Measurements from ENCODE around the gene CLK2.
"Not testable (repeated sequence)": the region's sequence is repeated elsewhere in the genome, so short reads cannot be mapped to it uniquely, and the experiment has no call there.

CLK2 gene

DNA sequence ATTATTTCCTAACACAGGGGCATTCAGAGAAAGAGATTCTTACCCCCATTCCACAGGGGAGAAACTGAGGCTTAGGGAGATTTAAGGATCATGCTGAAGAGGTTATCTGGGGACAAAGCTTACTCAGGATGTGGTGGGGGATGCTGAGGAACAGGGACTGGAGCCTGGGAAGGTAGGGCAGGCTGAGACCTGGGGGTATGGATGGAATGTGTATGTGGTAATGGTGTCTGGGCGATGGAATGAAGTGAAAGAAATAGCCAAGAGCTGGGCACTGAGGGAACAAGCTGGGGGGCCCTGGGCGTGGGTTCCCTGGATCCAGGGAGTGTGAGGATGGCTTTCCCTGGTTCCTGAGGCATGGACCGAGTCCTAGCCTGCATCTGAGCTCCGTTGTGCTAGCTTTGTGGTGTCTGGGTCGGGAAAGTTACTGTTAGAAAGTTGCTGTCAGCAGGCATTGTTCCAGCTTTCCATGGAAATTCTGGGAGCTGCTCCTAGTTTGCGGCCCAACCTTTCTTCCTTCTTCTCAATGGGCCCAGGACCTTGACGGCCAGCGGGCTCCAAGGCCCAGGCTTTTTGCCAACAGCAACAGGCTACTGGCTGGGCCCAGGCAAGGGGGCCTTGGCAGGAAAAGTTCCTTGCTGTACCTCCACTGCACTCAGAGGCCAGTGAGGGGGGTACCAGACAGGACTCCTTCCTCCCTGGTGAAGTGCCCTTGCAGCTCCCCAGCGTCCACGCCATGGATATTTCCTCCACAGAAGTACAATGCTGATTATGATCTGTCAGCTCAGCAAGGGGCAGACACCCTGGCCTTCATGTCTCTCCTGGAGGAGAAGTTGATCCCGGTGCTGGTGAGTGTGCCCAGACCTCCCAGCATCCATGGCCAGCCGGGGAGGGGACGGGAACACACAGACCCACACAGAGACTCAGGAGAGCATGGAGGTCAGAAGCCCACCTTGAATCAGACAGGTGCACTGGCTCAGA lies 41.0 kb downstream of the CLK2 start:
- not testable (repeated sequence) for H3K9ac ChIP-seq (ENCODE audit: low read length); H3K4me1 ChIP-seq (ENCODE audit: control insufficient read depth, low read depth, low read length); H3K9me3 ChIP-seq (ENCODE audit: control insufficient read depth, low read depth, low read length); H3K27ac ChIP-seq (ENCODE audit: low read length); H3K27me3 ChIP-seq (ENCODE audit: control insufficient read depth, insufficient read depth, low read length); H3K36me3 ChIP-seq (ENCODE audit: control insufficient read depth, low read depth, low read length); H3K4me3 ChIP-seq (ENCODE audit: low read length)

- not testable (repeated sequence) for H3K27ac ChIP-seq (ENCODE audit: low read length)
Measured at GRCh38 chr1:155231302-155231701, 42.0 kb downstream of the CLK2 start.

DNA sequence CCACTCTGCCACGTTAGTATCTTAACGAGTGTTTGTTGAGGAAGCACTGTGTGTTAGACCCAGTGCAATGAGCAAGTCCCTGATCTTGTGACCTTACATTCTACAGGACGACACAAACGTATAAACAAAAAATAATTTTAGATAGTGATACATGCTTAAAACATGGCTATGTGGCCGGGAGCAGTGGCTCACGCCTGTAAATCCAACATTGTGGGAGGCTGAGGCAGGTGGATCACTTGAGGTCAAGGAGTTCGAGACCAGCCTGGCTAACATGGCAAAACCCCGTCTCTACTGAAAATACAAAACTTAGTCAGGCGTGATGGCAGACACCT lies 45.2 kb downstream of the CLK2 start:
- Histone ChIP-seq H3K27me3 (ENCODE audit: control insufficient read depth, insufficient read depth, low read length) (peaks cover 8% of the 10 kb centered on the region), H3K27ac (ENCODE audit: low read length) (peak overlapping the region; percentile 99), H3K9me3 (ENCODE audit: control insufficient read depth, low read depth, low read length) (no peaks in the 10 kb centered on the region), H3K4me1 (ENCODE audit: control insufficient read depth, low read depth, low read length) (peaks cover 13% of the 10 kb centered on the region), H3K9ac (ENCODE audit: low read length) (peak overlapping the region; percentile 96), H3K4me3 (ENCODE audit: low read length) (peak overlapping the region; percentile 96), H3K36me3 (ENCODE audit: control insufficient read depth, low read depth, low read length) (no peaks in the 10 kb centered on the region)

More at GRCh38 chr1:155231302-155231701, 42.0 kb downstream of the CLK2 start:
- not testable (repeated sequence) for H3K9ac ChIP-seq (ENCODE audit: low read length); H3K4me3 ChIP-seq (ENCODE audit: low read length); H3K36me3 ChIP-seq (ENCODE audit: control insufficient read depth, low read depth, low read length); H3K9me3 ChIP-seq (ENCODE audit: control insufficient read depth, low read depth, low read length); H3K4me1 ChIP-seq (ENCODE audit: control insufficient read depth, low read depth, low read length); H3K27me3 ChIP-seq (ENCODE audit: control insufficient read depth, insufficient read depth, low read length)

DNA sequence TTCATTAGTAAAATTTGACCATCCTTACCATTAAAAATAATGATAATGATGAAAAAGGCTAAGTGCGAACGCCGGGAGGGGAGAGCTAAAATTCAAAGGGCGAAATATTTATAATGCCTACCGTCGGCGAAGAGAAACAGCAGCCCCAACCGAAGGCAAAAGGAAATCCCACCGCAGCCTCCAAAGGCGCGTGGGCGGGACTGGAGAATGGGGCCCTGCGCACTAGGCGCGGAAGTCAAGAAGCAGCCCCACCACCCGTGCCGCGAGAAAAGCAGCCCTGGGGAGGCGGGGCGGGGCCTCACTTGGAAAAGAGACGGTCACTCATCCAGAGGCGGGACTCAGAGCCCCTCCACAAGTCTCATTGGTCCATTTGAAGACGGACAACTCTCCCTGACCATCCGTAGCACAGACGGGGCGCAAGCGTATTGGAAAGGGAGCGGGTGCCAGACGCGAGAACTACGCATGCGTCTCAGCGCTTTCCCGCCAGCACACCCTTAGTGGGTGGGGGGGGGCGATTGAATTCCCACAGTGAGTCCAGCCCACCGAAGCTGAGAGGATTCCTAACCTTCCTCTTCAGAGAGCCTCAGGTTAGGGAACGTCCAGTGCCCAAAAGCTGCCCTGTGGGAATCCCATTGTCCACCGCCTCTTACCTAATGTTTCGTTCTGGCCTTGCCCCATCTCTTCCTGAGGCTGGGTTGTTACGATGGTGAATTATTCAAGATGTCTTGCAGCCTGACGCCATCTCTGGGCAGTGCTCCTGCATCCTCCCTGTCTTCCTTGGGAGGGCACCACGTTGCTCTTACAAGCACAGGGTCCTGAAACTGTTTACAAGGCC lies 45.8 kb downstream of the CLK2 start:
- Histone ChIP-seq H3K36me3 (ENCODE audit: control insufficient read depth, low read depth, low read length) (no peaks in the 10 kb centered on the region), H3K9ac (ENCODE audit: low read length) (peak overlapping the region; percentile 96), H3K27me3 (ENCODE audit: control insufficient read depth, insufficient read depth, low read length) (peaks cover 8% of the 10 kb centered on the region), H3K4me3 (ENCODE audit: low read length) (peak overlapping the region; percentile 96), H3K4me1 (ENCODE audit: control insufficient read depth, low read depth, low read length) (peaks cover 13% of the 10 kb centered on the region), H3K9me3 (ENCODE audit: control insufficient read depth, low read depth, low read length) (no peaks in the 10 kb centered on the region), H3K27ac (ENCODE audit: low read length) (peak overlapping the region; percentile 99)

DNA sequence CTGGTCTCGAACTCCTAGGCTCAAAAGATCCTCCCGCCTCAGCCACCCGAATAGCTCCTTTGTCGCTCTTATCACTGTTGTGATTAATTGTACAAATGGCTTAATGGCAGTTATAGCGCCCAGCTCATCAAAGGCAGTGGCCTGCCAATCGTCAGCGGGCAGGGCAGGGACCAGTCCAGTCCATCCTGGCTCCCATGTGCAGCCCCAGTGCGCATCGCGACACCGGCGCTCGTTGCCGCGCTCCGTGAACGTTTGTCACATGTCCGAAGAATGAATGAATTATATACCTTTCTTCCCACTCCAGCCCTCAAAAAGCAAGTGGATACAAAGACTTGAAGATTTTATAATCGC lies 46.4 kb downstream of the CLK2 start:
- H3K27me3 ChIP-seq (ENCODE audit: control insufficient read depth, insufficient read depth, low read length) = peaks cover 8% of the 10 kb centered on the region
- peak overlapping the region; percentile 96 for H3K4me3 ChIP-seq (ENCODE audit: low read length)
- peak overlapping the region; percentile 96 for H3K9ac ChIP-seq (ENCODE audit: low read length)
- H3K36me3 ChIP-seq (ENCODE audit: control insufficient read depth, low read depth, low read length) = no peaks in the 10 kb centered on the region
- H3K9me3 ChIP-seq (ENCODE audit: control insufficient read depth, low read depth, low read length) = no peaks in the 10 kb centered on the region
- H3K4me1 ChIP-seq (ENCODE audit: control insufficient read depth, low read depth, low read length) = peaks cover 13% of the 10 kb centered on the region
- peak overlapping the region; percentile 82 for H3K27ac ChIP-seq (ENCODE audit: low read length)

GRCh38 chr1:155226188-155226909 lies 47.0 kb downstream of the CLK2 start:
- Histone ChIP-seq H3K27me3 (ENCODE audit: control insufficient read depth, insufficient read depth, low read length) (peaks cover 8% of the 10 kb centered on the region), H3K9me3 (ENCODE audit: control insufficient read depth, low read depth, low read length) (no peaks in the 10 kb centered on the region), H3K4me3 (ENCODE audit: low read length) (peak overlapping the region; percentile 96), H3K27ac (ENCODE audit: low read length) (peak overlapping the region; percentile 82), H3K9ac (ENCODE audit: low read length) (peak overlapping the region; percentile 96), H3K4me1 (ENCODE audit: control insufficient read depth, low read depth, low read length) (peaks cover 13% of the 10 kb centered on the region), H3K36me3 (ENCODE audit: control insufficient read depth, low read depth, low read length) (no peaks in the 10 kb centered on the region)

- peaks cover 13% of the 10 kb centered on the region for H3K4me1 ChIP-seq (ENCODE audit: control insufficient read depth, low read depth, low read length)
- not testable (repeated sequence) for H3K9me3 ChIP-seq (ENCODE audit: control insufficient read depth, low read depth, low read length); H3K9ac ChIP-seq (ENCODE audit: low read length); H3K27ac ChIP-seq (ENCODE audit: low read length); H3K4me3 ChIP-seq (ENCODE audit: low read length); H3K27me3 ChIP-seq (ENCODE audit: control insufficient read depth, insufficient read depth, low read length); H3K36me3 ChIP-seq (ENCODE audit: control insufficient read depth, low read depth, low read length)
Measured at GRCh38 chr1:155225404-155225759, 47.9 kb downstream of the CLK2 start.

DNA sequence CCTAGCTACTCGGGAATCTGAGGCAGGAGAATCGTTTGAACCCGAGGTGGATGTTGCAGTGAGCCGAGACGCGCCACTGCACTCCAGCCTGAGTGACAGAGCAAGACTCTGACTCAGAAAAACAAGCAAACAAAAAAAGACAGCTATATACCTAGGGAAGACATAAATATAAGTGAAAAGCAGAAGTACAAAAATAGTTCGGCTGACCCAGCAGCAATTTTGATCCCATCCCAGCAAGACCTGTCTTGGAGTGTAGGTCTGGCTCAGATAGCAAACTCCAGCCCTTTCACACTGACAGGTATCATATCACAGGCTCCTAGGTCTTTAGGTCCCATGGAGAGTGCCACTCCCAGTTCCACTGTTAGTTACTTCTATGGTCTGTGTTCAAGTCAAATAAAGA lies 50.3 kb downstream of the CLK2 start:
- H3K27ac ChIP-seq (ENCODE audit: low read length) = no peak overlapping the region
- H3K4me3 ChIP-seq (ENCODE audit: low read length) = no peak overlapping the region
- no peak overlapping the region for H3K9ac ChIP-seq (ENCODE audit: low read length)
- no peaks in the 10 kb centered on the region for H3K9me3 ChIP-seq (ENCODE audit: control insufficient read depth, low read depth, low read length)
- no peaks in the 10 kb centered on the region for H3K27me3 ChIP-seq (ENCODE audit: control insufficient read depth, insufficient read depth, low read length)
- H3K36me3 ChIP-seq (ENCODE audit: control insufficient read depth, low read depth, low read length) = no peaks in the 10 kb centered on the region
- H3K4me1 ChIP-seq (ENCODE audit: control insufficient read depth, low read depth, low read length) = peaks cover 11% of the 10 kb centered on the region

- H3K4me1 ChIP-seq (ENCODE audit: control insufficient read depth, low read depth, low read length); H3K27me3 ChIP-seq (ENCODE audit: control insufficient read depth, insufficient read depth, low read length); H3K9me3 ChIP-seq (ENCODE audit: control insufficient read depth, low read depth, low read length); H3K9ac ChIP-seq (ENCODE audit: low read length); H3K27ac ChIP-seq (ENCODE audit: low read length); H3K36me3 ChIP-seq (ENCODE audit: control insufficient read depth, low read depth, low read length); H3K4me3 ChIP-seq (ENCODE audit: low read length): not testable (repeated sequence)
Measured at GRCh38 chr1:155220211-155220965, 52.9 kb downstream of the CLK2 start.

DNA sequence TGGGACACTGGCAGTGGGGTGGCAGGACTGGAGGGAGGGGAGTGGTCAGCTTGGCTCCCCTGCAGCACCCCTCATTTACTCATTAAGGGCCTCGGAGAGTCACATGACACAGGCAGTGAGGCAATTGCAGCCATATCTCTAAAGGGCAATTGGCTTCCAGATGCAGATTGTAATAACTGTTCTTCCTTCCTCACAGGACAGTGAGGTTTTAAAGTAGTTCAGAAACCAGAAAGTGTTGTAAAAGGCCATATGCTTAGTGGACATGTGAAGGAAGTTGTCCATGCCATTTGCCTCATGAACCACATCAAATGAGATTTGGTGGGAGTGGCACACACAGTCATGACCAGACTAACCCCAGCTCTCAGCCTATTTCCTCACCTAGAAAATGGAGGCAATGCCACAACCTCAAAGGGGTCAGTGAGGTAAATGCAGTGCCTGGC lies 53.7 kb downstream of the CLK2 start:
- Histone ChIP-seq H3K27me3 (ENCODE audit: control insufficient read depth, insufficient read depth, low read length) (no peaks in the 10 kb centered on the region), H3K9me3 (ENCODE audit: control insufficient read depth, low read depth, low read length) (no peaks in the 10 kb centered on the region), H3K27ac (ENCODE audit: low read length) (no peak overlapping the region), H3K4me1 (ENCODE audit: control insufficient read depth, low read depth, low read length) (no peaks in the 10 kb centered on the region), H3K4me3 (ENCODE audit: low read length) (peak overlapping the region; percentile 23), H3K36me3 (ENCODE audit: control insufficient read depth, low read depth, low read length) (no peaks in the 10 kb centered on the region), H3K9ac (ENCODE audit: low read length) (peak overlapping the region; percentile 2)
